GM12874 (cell line): ENCODE results near the gene ATP9B.

Experiments used
- TF ChIP-seq, protein P1 (sequence below): IDR thresholded peaks from 2 replicates; pipeline ENCODE4 v1.5.1; 2011; ENCODE audit warnings: low read depth, mild to moderate bottlenecking, control low read depth, low read length, moderate library complexity; ENCODE audit not compliant: insufficient read depth

The ATP9B gene

DNA sequence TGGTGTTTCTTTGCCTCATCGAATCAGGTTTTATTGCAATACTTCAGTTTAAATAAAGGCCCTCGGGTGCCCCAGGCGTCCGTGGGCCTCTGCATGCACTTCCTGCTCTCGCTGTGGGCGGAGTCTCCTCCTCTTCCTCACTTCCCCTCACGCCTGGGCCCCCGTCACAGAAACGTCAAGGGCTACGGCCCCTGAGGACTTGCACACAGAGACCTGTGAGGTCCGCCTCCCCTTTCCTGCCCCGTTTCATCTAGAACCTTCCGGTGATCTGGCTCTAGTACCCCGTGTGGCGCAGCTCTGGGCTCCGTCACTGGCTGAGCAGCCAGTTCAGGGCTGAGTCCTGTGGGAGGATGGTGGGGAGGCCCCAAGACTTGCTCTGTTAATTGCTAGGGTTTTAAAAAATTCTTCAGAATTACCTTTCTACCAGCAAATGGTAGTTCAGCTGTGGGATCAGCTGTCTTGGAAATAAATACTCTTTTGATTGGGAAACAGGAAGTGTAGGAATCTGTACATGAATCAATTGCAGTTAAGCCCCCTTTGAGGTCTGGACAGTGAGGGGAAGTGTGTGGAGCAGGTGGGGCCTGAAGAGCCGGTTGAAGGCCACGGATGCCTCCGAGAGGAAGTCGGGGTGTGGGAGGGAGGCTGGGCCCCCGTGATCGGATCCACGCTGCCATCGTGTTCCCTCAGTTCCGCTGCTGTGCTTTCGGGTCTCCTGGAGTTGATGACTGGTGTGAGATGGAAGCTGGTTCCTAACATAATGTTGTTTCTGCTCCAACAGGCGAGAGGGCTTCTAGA lies 336.8 kb downstream of the ATP9B start:
- TF ChIP-seq, protein P1, sequence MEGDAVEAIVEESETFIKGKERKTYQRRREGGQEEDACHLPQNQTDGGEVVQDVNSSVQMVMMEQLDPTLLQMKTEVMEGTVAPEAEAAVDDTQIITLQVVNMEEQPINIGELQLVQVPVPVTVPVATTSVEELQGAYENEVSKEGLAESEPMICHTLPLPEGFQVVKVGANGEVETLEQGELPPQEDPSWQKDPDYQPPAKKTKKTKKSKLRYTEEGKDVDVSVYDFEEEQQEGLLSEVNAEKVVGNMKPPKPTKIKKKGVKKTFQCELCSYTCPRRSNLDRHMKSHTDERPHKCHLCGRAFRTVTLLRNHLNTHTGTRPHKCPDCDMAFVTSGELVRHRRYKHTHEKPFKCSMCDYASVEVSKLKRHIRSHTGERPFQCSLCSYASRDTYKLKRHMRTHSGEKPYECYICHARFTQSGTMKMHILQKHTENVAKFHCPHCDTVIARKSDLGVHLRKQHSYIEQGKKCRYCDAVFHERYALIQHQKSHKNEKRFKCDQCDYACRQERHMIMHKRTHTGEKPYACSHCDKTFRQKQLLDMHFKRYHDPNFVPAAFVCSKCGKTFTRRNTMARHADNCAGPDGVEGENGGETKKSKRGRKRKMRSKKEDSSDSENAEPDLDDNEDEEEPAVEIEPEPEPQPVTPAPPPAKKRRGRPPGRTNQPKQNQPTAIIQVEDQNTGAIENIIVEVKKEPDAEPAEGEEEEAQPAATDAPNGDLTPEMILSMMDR, result no peak

GRCh38 chr18:79406708-79407107 lies 337.5 kb downstream of the ATP9B start:
- TF ChIP-seq, protein P1, result no peak

DNA sequence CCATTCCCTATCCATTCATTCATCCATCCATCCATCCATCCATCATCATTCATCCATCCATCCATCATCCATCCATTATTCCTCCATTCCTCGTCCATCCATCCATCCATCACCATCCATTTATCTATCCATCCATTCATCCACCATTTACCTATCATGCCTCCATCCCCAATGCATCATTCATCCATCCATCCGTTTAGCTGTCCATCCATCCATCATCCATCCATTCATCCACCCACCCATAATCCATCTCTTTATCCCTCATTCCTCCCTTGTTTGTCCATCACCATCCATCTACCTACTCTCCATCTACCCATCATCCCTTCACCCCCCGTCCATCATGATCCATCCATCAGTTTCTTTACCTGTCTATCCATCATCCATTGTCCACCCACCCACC lies 340.1 kb downstream of the ATP9B start:
- TF ChIP-seq, protein P1, result no peak

DNA sequence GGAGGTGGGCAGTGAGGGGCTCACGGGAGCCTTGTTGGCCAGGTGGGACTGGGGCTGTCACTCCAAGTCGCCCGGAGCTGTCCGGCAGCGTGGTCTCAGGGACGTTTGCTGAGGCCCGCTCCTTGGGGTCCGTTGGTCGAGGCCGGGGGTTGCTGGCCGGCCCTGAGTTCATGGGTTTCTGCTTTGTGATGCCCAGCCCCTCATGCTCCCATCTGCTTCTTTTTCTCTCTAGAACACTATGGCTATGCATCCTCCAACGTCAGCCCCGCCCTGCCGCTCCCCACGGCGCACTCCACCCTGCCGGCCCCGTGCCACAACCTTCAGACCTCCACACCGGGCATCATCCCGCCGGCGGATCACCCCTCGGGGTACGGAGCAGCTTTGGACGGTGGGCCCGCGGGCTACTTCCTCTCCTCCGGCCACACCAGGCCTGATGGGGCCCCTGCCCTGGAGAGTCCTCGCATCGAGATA lies 341.0 kb downstream of the ATP9B start:
- TF ChIP-seq, protein P1, result no peak

- TF ChIP-seq, protein P1, result no peak
Observed at GRCh38 chr18:79410731-79411613, 341.8 kb downstream of the ATP9B start.

DNA sequence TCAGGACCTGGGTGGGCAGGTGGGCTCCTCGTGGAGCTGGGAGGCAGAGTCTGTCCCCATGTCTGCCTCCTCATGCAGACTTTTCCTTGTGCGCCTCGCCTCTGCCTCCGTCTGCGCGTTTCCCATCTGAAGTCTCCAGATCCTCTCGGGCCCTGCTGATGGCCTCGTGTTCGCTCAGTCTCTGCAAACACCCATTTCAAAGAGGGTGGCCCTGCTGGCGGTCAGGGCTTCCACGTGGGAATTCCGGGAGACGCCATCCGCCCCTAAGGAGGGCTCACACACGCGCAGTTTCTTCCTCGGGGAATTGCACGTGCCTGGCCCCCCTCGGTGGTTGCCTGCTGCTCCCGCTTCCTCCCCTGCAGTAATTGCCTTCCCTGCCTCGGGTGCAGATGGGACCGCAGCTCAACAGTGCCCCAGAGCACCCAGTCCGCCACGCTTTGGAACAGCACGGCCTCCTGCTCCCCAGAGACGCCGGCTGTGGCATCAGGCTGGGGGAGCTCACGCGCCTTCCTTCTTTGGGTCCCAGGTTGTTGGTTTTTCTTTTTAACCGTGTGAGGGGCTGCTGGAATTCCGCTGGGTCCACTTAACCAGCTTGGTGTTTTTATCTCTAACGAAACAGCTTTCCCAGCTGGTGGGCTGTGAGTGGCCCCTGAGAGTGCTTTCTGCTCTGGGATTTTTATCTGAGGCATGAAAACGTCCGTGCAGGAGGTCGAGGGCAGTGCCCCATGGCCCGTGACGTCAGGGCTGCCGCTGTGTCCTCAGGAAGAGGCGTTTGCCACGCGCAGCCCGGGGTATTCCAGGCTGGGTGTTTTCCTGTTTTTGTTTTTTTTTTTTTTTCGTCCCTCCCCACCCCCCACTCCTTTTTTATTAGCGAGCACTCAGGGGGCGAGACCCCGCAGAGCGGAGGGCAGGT lies 342.7 kb downstream of the ATP9B start:
- TF ChIP-seq, protein P1, result no peak

DNA sequence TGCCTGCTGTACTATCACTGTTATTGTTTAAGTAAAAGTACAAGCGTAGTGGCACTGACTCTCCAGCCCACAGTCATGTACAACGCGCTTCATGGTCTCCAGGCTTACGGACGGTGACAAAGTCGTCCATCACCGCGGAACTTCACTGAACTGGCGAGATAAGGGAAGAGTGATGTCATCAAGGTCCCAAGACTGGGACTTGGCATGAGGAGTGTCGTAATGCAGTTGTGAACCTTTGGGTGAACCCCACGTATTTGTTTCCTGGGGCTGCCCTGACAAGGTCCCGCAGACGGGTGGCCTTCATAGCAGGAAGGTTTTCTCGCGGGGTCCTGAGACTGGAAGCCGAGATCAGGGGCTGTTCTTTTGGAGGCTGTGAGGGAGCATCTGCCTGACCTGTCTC lies 343.8 kb downstream of the ATP9B start:
- TF ChIP-seq, protein P1, result no peak
